IMR-90 (cell line): ENCODE measurements around the gene GH2. TPM values are rescaled to one million over a fixed set of nuclear protein-coding genes. Genes with fewer than 3 reads are reported as not detected.
"Not testable (repeated sequence)": the region's sequence is repeated elsewhere in the genome, so short reads cannot be mapped to it uniquely, and the experiment has no call there.

Experiments
- ATAC-seq: fragments of 200-7000 bp; cut with Tn5 transposase; 2 replicates; pipeline ENCODE4 v1.9.1; 2020; ENCODE audit warnings: low read depth, mild to moderate bottlenecking, moderate library complexity
- BruUV-seq: library from RNA; stranded (reverse); fragments of 400-500 nt; replicated peaks from 2 replicates; lab custom pipeline; 2021; lab: Mats Ljungman, UMichigan
- CTCF ChIA-PET: fragments of 300-600 bp; formaldehyde crosslinking; extraction: SDS; loops from one replicate; lab custom pipeline; 2021; ENCODE audit warnings: antibody characterized with exemption; lab: Yijun Ruan, JAX
- POLR2A ChIA-PET: fragments of 300-600 bp; sonication (Branson Sonifier 250); formaldehyde crosslinking; loops from one replicate; lab custom pipeline; 2022; ENCODE audit warnings: antibody characterized with exemption; ENCODE audit not compliant: unreplicated experiment; lab: Charles Lee
- DNase-seq: peaks from one replicate; pipeline ENCODE4 v3.0.0; 2013
- H2AFZ ChIP-seq: replicated peaks from 2 replicates; pipeline ENCODE3; 2013; ENCODE audit warnings: low read length, mild to moderate bottlenecking; ENCODE audit not compliant: poor library complexity
- H2AK5ac ChIP-seq: 2 replicates; pipeline ENCODE4 v1.6.1; 2013; ENCODE audit warnings: low read depth, low read length, inconsistent platforms
- H2AK9ac ChIP-seq: replicated peaks from 2 replicates; pipeline ENCODE3; 2013; ENCODE audit warnings: mild to moderate bottlenecking, low read depth, low read length, moderate library complexity; ENCODE audit not compliant: poor library complexity
- H2BK120ac ChIP-seq: 2 replicates; pipeline ENCODE4 v1.6.1; 2013; ENCODE audit warnings: low read depth, low read length, inconsistent platforms
- H2BK15ac ChIP-seq: 3 replicates; pipeline ENCODE4 v1.6.1; 2013; ENCODE audit warnings: low read depth, low read length, inconsistent platforms
- H2BK20ac ChIP-seq: 2 replicates; pipeline ENCODE4 v1.6.1; 2013; ENCODE audit warnings: low read depth, mild to moderate bottlenecking, inconsistent platforms, low read length, moderate library complexity
- H2BK5ac ChIP-seq: 2 replicates; pipeline ENCODE4 v1.6.1; 2013; ENCODE audit warnings: mild to moderate bottlenecking, low read depth, low read length, inconsistent platforms; ENCODE audit not compliant: poor library complexity, severe bottlenecking
- H3K14ac ChIP-seq: replicated peaks from 2 replicates; pipeline ENCODE4 v1.6.1; 2013; ENCODE audit warnings: low read depth, low read length, inconsistent platforms
- H3K18ac ChIP-seq: 2 replicates; pipeline ENCODE4 v1.6.1; 2013; ENCODE audit warnings: low read depth, low read length, control low read depth
- H3K23ac ChIP-seq: 2 replicates; pipeline ENCODE4 v1.6.1; 2013; ENCODE audit warnings: low read depth, low read length, inconsistent platforms
- H3K27ac ChIP-seq: 2 replicates; pipeline ENCODE4 v1.5.1; 2013; ENCODE audit warnings: mild to moderate bottlenecking, control low read depth, low read length; ENCODE audit not compliant: insufficient read depth
- H3K27me3 ChIP-seq: 2 replicates; pipeline ENCODE4 v1.6.1; 2013; ENCODE audit warnings: low read length; ENCODE audit not compliant: control insufficient read depth, insufficient read depth
- H3K36me3 ChIP-seq: 2 replicates; pipeline ENCODE4 v1.6.1; 2013; ENCODE audit warnings: low read length, mixed read lengths; ENCODE audit not compliant: control insufficient read depth, insufficient read depth
- H3K4ac ChIP-seq: 2 replicates; pipeline ENCODE4 v1.6.1; 2013; ENCODE audit warnings: low read depth, low read length, inconsistent platforms
- H3K4me1 ChIP-seq: 2 replicates; pipeline ENCODE4 v1.6.1; 2013; ENCODE audit warnings: low read length, mixed read lengths; ENCODE audit not compliant: control insufficient read depth, insufficient read depth
- H3K4me2 ChIP-seq: 2 replicates; pipeline ENCODE4 v1.6.1; 2013; ENCODE audit warnings: low read depth, mild to moderate bottlenecking, control low read depth, low read length, moderate library complexity
- H3K4me3 ChIP-seq: 2 replicates; pipeline ENCODE4 v1.5.1; 2013; ENCODE audit warnings: low read depth, mild to moderate bottlenecking, control low read depth, low read length, moderate library complexity; ENCODE audit not compliant: insufficient read depth
- H3K56ac ChIP-seq: 2 replicates; pipeline ENCODE4 v1.6.1; 2013; ENCODE audit warnings: low read length, inconsistent platforms; ENCODE audit not compliant: insufficient read depth; ENCODE audit errors: extremely low read depth
- H3K79me1 ChIP-seq, 2 experiments: 2 replicates each; pipeline ENCODE4 v1.6.1; 2013; ENCODE audit warnings: low read length in 2 of 2, inconsistent platforms in 1 of 2, low read depth in 1 of 2
- H3K9ac ChIP-seq: 2 replicates; pipeline ENCODE4 v1.6.1; 2013; ENCODE audit warnings: low read depth, low read length, control low read depth
- H3K9me1 ChIP-seq: 2 replicates; pipeline ENCODE4 v1.6.1; 2013; ENCODE audit warnings: low read length, inconsistent platforms; ENCODE audit not compliant: insufficient read depth
- H3K9me3 ChIP-seq: 2 replicates; pipeline ENCODE4 v1.6.1; 2013; ENCODE audit warnings: low read length; ENCODE audit not compliant: control insufficient read depth, insufficient read depth
- H4K20me1 ChIP-seq: 2 replicates; pipeline ENCODE4 v1.6.1; 2013; ENCODE audit warnings: low read length, inconsistent platforms; ENCODE audit not compliant: insufficient read depth
- H4K5ac ChIP-seq: 2 replicates; pipeline ENCODE4 v1.6.1; 2013; ENCODE audit warnings: mild to moderate bottlenecking, low read depth, low read length, control low read depth
- H4K8ac ChIP-seq, 2 experiments: 2 replicates each; pipeline ENCODE4 v1.6.1; 2013; ENCODE audit warnings: low read depth in 2 of 2, low read length in 2 of 2, control low read depth in 1 of 2, inconsistent platforms in 1 of 2
- H4K91ac ChIP-seq: 2 replicates; pipeline ENCODE4 v1.6.1; 2013; ENCODE audit warnings: low read depth, low read length, inconsistent platforms; ENCODE audit not compliant: insufficient read depth
- WGBS, 2 experiments: methylation state at CpG; one replicate each; pipeline versions ENCODE4 v1.1.5 to v1.1.7; 2013; ENCODE audit warnings: missing lambda C conversion rate in 2 of 2; ENCODE audit not compliant: insufficient read length in 1 of 2; ENCODE audit errors: extremely low coverage in 2 of 2; 5-methylcytosine and 5-hydroxymethylcytosine counted together
- dilution Hi-C: fragments of 300-500 bp; cut with HindIII; formaldehyde crosslinking; loops from one replicate; pipeline ENCODE4 v1.14.3; 2018; ENCODE audit warnings: low sequenced_read_pairs; ENCODE audit not compliant: unreplicated experiment
- in situ Hi-C: fragments of 300-500 bp; cut with MboI; formaldehyde crosslinking; loops from 3 replicates; pipeline ENCODE4 v1.14.3; 2019; ENCODE audit warnings: low sequenced_read_pairs, inconsistent platforms, mixed read lengths
- intact Hi-C: fragments of 100-400 bp; cut with micrococcal nuclease; formaldehyde crosslinking; loops from 2 replicates; pipeline ENCODE4 v1.10.0; 2022
- polyA plus RNA-seq, 3 experiments: library from polyadenylated mRNA; depleted of rRNA; stranded (reverse); fragments of >200 nt; gene quantifications; 2 replicates each; pipeline ENCODE4 v1.2.3, GENCODE V29; 2012; ENCODE audit warnings: low replicate concordance in 1 of 3
- total RNA-seq: library from RNA; depleted of rRNA; stranded (reverse); fragments of >200 nt; gene quantifications from 2 replicates; pipeline ENCODE4 v1.2.3, GENCODE V29; 2012

GH2 gene
- total and polyA plus RNA-seq, 2 of the 4 experiments (the other 2 are of a cell fraction): not detected

GRCh38 chr17:63915753-63916152, 34.0 kb upstream of the GH2 start:
- H3K79me1 ChIP-seq, H4K8ac ChIP-seq, H2BK20ac ChIP-seq, POLR2A ChIA-PET, H2BK15ac ChIP-seq, H3K9me3 ChIP-seq, H2AK5ac ChIP-seq, H3K4me1 ChIP-seq, H3K36me3 ChIP-seq, H2AFZ ChIP-seq, CTCF ChIA-PET, H3K4me3 ChIP-seq, H3K9me1 ChIP-seq, H3K4me2 ChIP-seq, H3K4ac ChIP-seq, H3K9ac ChIP-seq, H4K91ac ChIP-seq, dilution Hi-C loops, H4K5ac ChIP-seq, H2BK120ac ChIP-seq, H3K56ac ChIP-seq, H2BK5ac ChIP-seq, H3K23ac ChIP-seq, H2AK9ac ChIP-seq, BruUV-seq, H3K18ac ChIP-seq, DNase-seq, H3K27ac ChIP-seq, H4K20me1 ChIP-seq, ATAC-seq, H3K14ac ChIP-seq: not testable (repeated sequence)
- intact Hi-C loops: loop anchor here (10.0 kb wide), 1 partner anchor 369 kb away; no protein-coding TSS in a partner anchor
- 74% methylated on average over 8 of the region's 10 CpGs; no CpG with 5 or more reads in 1 of the 2 experiments for WGBS, 2 experiments
- in situ Hi-C loops: loop anchor here (5.0 to 10.0 kb wide), 3 partner anchors 109 to 369 kb away; partner anchors contain the start of genes ERN1 and ICAM2
- H3K27me3 ChIP-seq: peaks cover 44% of the 10 kb centered on the region
